Pons (tissue), 1 donor: ENCODE results near the gene CD52.

ENCODE experiments used
- DNase-seq: peaks from one replicate; pipeline ENCODE4 v3.0.0-alpha.2; 2016; ENCODE audit warnings: low spot score

The CD52 gene

GRCh38 chr1:26317612-26318337, at the start of gene CD52:
CD52 (plus strand) TSS chr1:26317958; CDS start chr1:26318018, 60 bp downstream.
- no peak for DNase-seq

- no peak for DNase-seq
Measured at GRCh38 chr1:26268290-26269197, 49.2 kb upstream of the CD52 start.

- DNase-seq, result no peak
Measured at GRCh38 chr1:26269198-26269550, 48.6 kb upstream of the CD52 start.

- DNase-seq, result no peak
Measured at GRCh38 chr1:26274801-26275425, 42.8 kb upstream of the CD52 start.

- DNase-seq, result peak; percentile 93
Measured at GRCh38 chr1:26275580-26276431, 42.0 kb upstream of the CD52 start.

- no peak for DNase-seq
Measured at GRCh38 chr1:26276432-26276838, 41.3 kb upstream of the CD52 start.

- no peak for DNase-seq
Measured at GRCh38 chr1:26277261-26277661, 40.5 kb upstream of the CD52 start.

- DNase-seq, result no peak
Measured at GRCh38 chr1:26277719-26278118, 40.0 kb upstream of the CD52 start.

GRCh38 chr1:26278303-26278702, 39.5 kb upstream of the CD52 start:
- no peak for DNase-seq

GRCh38 chr1:26278724-26279455, 38.9 kb upstream of the CD52 start:
- peak; percentile 74 for DNase-seq

- DNase-seq, result peak; percentile 66
Measured at GRCh38 chr1:26279456-26280332, 38.1 kb upstream of the CD52 start, which contains the start of gene SH3BGRL3. SH3BGRL3 (plus strand) TSS chr1:26280086; CDS start chr1:26280156, 70 bp downstream.

- no peak for DNase-seq
Measured at GRCh38 chr1:26280333-26281042, 37.3 kb upstream of the CD52 start.

GRCh38 chr1:26281091-26281958, 36.4 kb upstream of the CD52 start:
- DNase-seq, result no peak

GRCh38 chr1:26281971-26282370, 35.8 kb upstream of the CD52 start:
- DNase-seq, result no peak

- DNase-seq, result no peak
Measured at GRCh38 chr1:26282401-26282918, 35.3 kb upstream of the CD52 start.

GRCh38 chr1:26283279-26283853, 34.4 kb upstream of the CD52 start:
- DNase-seq, result no peak

- DNase-seq, result no peak
Measured at GRCh38 chr1:26283871-26284596, 33.7 kb upstream of the CD52 start.
